Ramos (cell line): Measurements from ENCODE around the gene CLCNKA.
"Not testable (repeated sequence)": the region's sequence is repeated elsewhere in the genome, so short reads cannot be mapped to it uniquely, and the experiment has no call there.

ENCODE experiments used
- in situ Hi-C: fragments of 300-500 bp; cut with MboI; formaldehyde crosslinking; loops from one replicate; pipeline ENCODE4 v1.14.3; 2022; ENCODE audit warnings: low sequenced_read_pairs; ENCODE audit not compliant: unreplicated experiment

Gene CLCNKA

GRCh38 chr1:16057314-16057915 is 35.6 kb downstream of the CLCNKA start:
- in situ Hi-C loops = not testable (repeated sequence)

- in situ Hi-C loops = not testable (repeated sequence)
Observed at GRCh38 chr1:16058394-16059120, 36.7 kb downstream of the CLCNKA start.

DNA sequence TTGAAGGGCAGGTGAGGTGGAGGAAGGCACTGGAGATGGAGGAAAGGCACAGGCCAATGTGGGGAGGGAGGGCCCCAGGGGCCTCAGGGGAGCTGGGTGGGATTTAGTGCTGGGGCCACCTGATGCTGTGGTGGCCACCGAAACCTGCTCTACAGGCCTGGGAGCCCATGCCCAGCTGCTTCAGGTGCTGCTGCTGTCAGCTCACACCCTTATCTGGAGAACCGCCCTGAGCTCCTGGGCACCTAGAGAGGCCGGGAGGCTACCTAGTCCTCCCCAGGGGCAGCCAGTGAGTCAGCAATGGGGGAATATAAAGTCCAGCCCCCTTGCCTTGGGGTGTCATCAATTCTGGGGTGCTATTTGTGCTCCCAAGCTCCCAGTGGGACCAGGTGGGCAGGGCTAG is 39.4 kb downstream of the CLCNKA start:
- in situ Hi-C loops = no loop called here

DNA sequence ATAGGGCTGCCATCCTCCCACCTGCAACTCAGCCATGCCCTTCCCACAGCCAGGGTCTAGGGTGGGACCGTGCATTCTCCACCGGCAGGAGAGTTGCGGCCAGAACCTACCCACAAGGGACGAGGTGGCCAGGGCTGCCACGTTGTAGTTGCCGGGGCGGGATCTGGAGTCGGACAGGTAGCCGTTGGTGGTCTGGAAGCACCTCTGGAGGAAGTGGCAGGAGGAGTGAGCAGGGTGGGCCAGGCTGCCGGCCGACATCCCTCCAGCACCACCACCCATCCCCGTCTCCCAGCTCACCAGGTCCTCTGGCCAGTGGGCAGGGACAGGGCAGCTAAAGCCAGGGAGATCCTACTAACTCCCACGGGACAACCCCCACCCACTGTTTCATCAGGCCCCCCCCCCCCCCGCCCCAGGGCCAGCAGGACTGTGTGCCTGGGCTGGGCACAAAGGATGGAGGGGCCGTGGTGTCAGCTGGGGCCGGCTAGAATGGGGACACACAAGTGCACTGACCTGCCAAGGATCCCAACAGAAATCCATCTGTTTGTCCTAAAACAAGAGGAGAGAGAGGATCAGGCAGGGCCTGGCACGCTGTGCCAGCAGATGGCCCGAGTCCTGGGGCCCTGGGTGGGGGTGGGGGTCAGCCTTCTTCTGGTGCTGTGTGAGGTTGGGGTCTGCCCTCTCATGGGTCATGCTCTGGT is 40.3 kb downstream of the CLCNKA start:
- in situ Hi-C loops = not testable (repeated sequence)

DNA sequence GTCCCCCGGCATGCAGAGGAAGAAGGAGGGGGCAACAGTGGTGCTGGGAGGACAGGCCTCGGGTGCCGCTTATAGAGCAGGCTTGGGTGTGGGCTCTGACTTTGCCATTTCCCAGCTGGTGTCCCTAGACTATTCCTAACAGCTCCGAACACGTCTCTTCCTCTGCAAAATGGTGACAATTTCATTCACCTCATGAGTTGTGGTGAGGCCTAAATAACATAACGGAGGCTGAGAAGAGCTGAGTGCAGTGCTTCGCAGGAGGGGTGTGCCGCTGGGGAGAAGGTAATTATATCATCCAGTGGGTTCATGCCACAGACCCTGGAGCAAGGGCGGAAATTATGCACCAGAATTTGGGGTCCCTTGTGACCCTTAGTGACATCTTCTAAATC is 40.8 kb downstream of the CLCNKA start:
- in situ Hi-C loops = not testable (repeated sequence)

DNA sequence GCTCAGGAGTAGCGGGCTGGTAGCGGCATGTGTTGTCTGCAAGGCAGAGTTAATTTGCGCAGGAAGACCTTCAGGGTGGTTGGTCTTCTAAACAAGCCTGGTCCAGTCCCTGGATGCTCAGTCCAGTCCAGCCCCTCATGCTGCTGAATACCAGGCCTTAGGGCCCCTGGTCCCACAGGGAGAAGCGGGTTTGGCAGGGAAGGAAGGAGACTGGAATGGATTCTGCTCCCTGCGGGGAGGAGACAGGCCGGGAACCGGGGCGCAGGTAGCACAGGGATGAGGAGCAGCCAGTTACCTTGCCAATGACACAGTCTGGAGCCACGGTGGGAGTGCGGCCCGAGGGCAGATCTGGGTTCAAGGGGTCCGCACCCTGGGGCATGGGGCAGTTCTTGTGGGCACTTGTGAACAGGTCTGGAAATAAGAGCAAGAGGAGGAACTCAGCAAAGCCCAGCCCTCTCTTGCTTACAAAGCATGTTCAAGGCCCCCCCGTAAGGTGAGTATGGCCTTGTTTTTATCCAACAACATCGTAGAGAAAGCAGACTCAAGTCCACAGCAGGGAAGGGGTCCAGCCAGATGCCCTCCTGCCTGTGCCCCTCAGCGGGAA is 41.5 kb downstream of the CLCNKA start:
- in situ Hi-C loops = no loop called here

DNA sequence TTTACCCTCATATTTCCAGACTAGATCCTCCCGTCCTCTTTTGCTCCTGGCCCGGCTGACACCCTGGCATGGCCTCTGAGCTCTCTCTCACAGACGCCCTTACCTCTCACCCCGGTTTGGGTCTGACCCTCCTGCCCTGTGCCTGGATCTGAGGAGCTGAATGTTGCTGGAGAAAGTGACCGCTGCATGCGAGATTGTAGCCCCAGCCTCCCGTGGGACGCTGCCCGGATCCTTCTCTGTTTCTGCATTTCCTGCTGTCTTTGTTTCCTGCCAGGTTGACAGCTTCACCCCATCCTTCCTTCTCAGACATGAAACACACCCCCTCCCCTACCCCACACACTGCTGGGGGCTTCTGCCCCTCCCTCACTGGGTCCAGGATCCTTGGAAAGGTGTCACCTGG is 42.1 kb downstream of the CLCNKA start:
- in situ Hi-C loops = no loop called here

GRCh38 chr1:16064536-16065268 is 42.9 kb downstream of the CLCNKA start:
- in situ Hi-C loops = no loop called here

GRCh38 chr1:16065269-16065576 is 43.4 kb downstream of the CLCNKA start:
- in situ Hi-C loops = no loop called here

GRCh38 chr1:16066245-16066644 is 44.4 kb downstream of the CLCNKA start:
- in situ Hi-C loops = no loop called here

DNA sequence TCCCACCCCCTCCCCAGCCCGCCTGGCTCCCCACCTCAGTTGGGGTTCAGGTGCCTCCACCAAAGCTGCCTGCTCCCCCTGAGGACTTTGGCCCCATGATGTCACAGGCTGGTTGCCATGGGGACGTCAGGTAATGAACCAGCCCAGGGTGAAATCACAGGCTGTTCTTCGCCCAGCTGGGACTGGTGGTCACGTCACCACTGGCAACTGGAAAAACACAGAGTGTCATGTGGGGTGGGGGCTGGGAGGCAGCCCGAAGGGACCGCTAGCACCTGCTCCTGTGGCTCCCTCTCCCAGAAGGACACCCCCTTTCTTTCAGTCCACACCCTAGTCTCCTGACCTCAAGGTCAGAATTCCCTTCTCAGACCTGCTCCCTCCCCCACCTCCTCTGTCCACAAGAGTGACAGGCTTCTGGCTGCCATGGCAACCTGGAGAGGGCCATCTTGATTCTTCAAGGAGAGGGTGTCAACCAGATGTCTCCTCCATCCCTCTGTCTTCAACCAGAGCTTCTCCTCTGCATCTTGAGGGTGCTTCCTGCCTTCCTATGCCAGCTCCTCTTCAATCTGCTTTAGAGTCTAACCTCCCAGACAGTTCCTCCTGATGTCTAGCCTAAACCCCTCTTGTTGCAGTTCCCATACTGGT is 45.4 kb downstream of the CLCNKA start:
- in situ Hi-C loops = no loop called here

- in situ Hi-C loops = no loop called here
Observed at GRCh38 chr1:16067933-16068332, 46.1 kb downstream of the CLCNKA start.

GRCh38 chr1:16068356-16069270 is 46.8 kb downstream of the CLCNKA start:
- in situ Hi-C loops = no loop called here

DNA sequence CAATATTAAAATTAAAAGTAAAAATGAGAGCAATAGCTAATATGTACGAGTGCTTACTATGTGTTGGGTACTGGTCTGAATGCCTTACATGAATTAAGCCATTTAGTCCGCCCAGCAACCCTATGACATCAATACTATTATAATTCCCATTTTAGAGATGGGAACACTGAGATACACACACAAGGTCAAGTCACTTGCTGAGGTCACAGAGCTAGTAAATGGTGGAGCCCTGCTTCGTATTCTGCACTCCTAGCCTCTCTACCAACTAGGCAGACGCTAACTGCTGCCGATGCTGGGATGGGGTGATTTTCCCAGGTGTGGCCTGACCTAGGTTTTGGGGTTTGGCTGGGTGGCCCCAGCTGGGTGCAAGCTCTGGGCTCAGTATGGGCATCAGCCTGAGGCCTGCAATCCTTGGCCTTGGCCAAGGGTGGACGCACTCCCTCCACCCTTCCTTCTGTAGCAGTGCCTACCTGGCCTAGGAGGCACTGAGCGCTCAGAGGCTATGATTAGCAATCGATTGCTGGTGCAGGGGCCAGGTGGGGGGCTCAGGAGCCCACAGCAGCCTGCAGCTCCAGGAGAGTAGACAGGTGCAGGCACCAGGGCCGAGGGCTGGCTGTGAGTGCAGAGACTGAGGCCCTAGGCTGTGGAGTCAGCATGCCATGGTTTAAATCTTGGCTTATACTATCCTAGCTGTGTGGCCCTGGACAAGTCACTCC is 49.0 kb downstream of the CLCNKA start:
- in situ Hi-C loops = no loop called here

- in situ Hi-C loops = no loop called here
Observed at GRCh38 chr1:16071614-16072013, 49.8 kb downstream of the CLCNKA start.

DNA sequence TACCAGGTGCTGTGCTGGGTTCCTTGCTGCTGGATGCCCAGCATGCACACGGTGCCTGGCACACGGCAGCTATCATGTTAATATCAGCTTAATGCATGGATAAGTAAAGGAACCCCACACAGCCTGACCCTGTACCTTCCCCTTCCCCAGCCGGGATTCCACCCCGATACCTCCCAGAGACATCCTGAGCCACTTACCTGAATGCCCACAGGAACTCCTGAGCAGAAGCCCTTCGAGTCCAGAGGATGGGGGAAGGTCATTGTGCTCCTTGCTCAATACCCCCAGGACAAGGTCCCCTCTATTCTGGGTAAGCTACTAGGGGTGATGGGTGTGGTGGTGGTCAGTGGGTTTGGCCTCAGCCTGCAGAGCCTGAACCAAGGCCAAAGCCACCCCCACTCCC is 50.3 kb downstream of the CLCNKA start:
- in situ Hi-C loops = no loop called here

- in situ Hi-C loops = no loop called here
Observed at GRCh38 chr1:16072616-16073484, 51.0 kb downstream of the CLCNKA start.
